Measurements from ENCODE around the gene ASPN. TPM values are rescaled to one million over a fixed set of nuclear protein-coding genes. Genes with fewer than 3 reads are reported as not detected.
A peak's percentile ranks its signal among the peaks of the same experiment; 100 is the strongest.

ASPN gene
- total and polyA plus RNA-seq, 4 donors, result 6.4 to 11.4 (median 6.9) TPM

GRCh38 chr9:92508018-92508820, 25.9 kb upstream of the ASPN start (continued):
- no peak for TF ChIP-seq CTCF (IDR thresholded peaks at IDR 0.05; ENCODE audit: low read depth, low read length, missing input control)
- no peak for TF ChIP-seq HNF4G (IDR thresholded peaks at IDR 0.05)

GRCh38 chr9:92507496-92507895, 25.2 kb upstream of the ASPN start:
- Histone ChIP-seq H3K27me3 (ENCODE audit: control insufficient read depth in 4 of 4, insufficient read depth in 4 of 4, low read length in 3 of 4) (no peaks in the 10 kb centered on the region), H3K4me1 (ENCODE audit: control insufficient read depth in 4 of 4, insufficient read depth in 4 of 4, low read length in 3 of 4) (no peaks in the 10 kb centered on the region), H3K9me3 (ENCODE audit: control insufficient read depth in 4 of 4, low read length in 3 of 4) (no peaks in the 10 kb centered on the region), H3K27ac (ENCODE audit: low read depth in 1 of 2, low read length in 2 of 2) (no peak overlapping the region), H3K9ac (ENCODE audit: low read depth in 1 of 2, low read length in 2 of 2) (no peak overlapping the region), H3K4me3 (ENCODE audit: low read depth in 1 of 3, low read length in 3 of 3) (no peak overlapping the region), H3K36me3 (ENCODE audit: control insufficient read depth in 4 of 4, insufficient read depth in 3 of 4, low read depth in 1 of 4, low read length in 3 of 4) (peaks cover 0 to 3% (median 0%) of the 10 kb centered on the region in 4 donors)
- no peak for DNase-seq (ENCODE audit: low spot score)
- no peak for TF ChIP-seq MAX (IDR thresholded peaks at IDR 0.05)
- 80% methylated on average over 4 of the region's 4 CpGs for WGBS

GRCh38 chr9:92507005-92507404, 24.7 kb upstream of the ASPN start:
- Histone ChIP-seq H3K4me3 (ENCODE audit: low read depth in 1 of 3, low read length in 3 of 3) (no peak overlapping the region), H3K4me1 (ENCODE audit: control insufficient read depth in 4 of 4, insufficient read depth in 4 of 4, low read length in 3 of 4) (peaks cover 0 to 3% (median 0%) of the 10 kb centered on the region in 4 donors), H3K9ac (ENCODE audit: low read depth in 1 of 2, low read length in 2 of 2) (no peak overlapping the region), H3K27ac (ENCODE audit: low read depth in 1 of 2, low read length in 2 of 2) (no peak overlapping the region), H3K27me3 (ENCODE audit: control insufficient read depth in 4 of 4, insufficient read depth in 4 of 4, low read length in 3 of 4) (no peaks in the 10 kb centered on the region), H3K36me3 (ENCODE audit: control insufficient read depth in 4 of 4, insufficient read depth in 3 of 4, low read depth in 1 of 4, low read length in 3 of 4) (peaks cover 0 to 3% (median 0%) of the 10 kb centered on the region in 4 donors), H3K9me3 (ENCODE audit: control insufficient read depth in 4 of 4, low read length in 3 of 4) (no peaks in the 10 kb centered on the region)
- no peak for DNase-seq (ENCODE audit: low spot score)
- TF ChIP-seq RAD21 (IDR thresholded peaks at IDR 0.05) (peak; percentile 39 to 56), JUND (IDR thresholded peaks at IDR 0.05) (no peak), RXRA (IDR thresholded peaks at IDR 0.05) (no peak)
- 88% methylated on average over 2 of the region's 2 CpGs for WGBS

- DNase-seq (ENCODE audit: low spot score), result no peak
- H3K36me3 ChIP-seq (ENCODE audit: control insufficient read depth in 4 of 4, insufficient read depth in 3 of 4, low read depth in 1 of 4, low read length in 3 of 4), result peaks cover 0 to 3% (median 0%) of the 10 kb centered on the region in 4 donors
- H3K9ac ChIP-seq (ENCODE audit: low read depth in 1 of 2, low read length in 2 of 2), result no peak overlapping the region
- peak overlapping the region in 1 of 2 donors; percentile 5 for H3K27ac ChIP-seq (ENCODE audit: low read depth in 1 of 2, low read length in 2 of 2)
- peaks cover 0 to 5% (median 0%) of the 10 kb centered on the region in 4 donors for H3K4me1 ChIP-seq (ENCODE audit: control insufficient read depth in 4 of 4, insufficient read depth in 4 of 4, low read length in 3 of 4)
- H3K27me3 ChIP-seq (ENCODE audit: control insufficient read depth in 4 of 4, insufficient read depth in 4 of 4, low read length in 3 of 4), result no peaks in the 10 kb centered on the region
- 82% methylated on average over 3 of the region's 3 CpGs for WGBS
- no peak overlapping the region for H3K4me3 ChIP-seq (ENCODE audit: low read depth in 1 of 3, low read length in 3 of 3)
- TF ChIP-seq SP1 (IDR thresholded peaks at IDR 0.05), result no peak
- TF ChIP-seq NR2F2 (IDR thresholded peaks at IDR 0.05), result no peak
- TF ChIP-seq ATF3 (IDR thresholded peaks at IDR 0.05), result no peak
- TF ChIP-seq TAF1 (conservative IDR thresholded peaks at IDR 0.05), result no peak
- TF ChIP-seq ZBTB33 (IDR thresholded peaks at IDR 0.05), result no peak
- peak in 1 of 2 donors; percentile 21 for TF ChIP-seq JUND (IDR thresholded peaks at IDR 0.05)
- no peaks in the 10 kb centered on the region for H3K9me3 ChIP-seq (ENCODE audit: control insufficient read depth in 4 of 4, low read length in 3 of 4)
These were observed 24.0 kb upstream of the ASPN start for GRCh38 chr9:92506184-92506857.

All from liver (tissue), 9 donors.